Measurements from ENCODE around the gene SRGAP1. TPM values are rescaled to one million over a fixed set of nuclear protein-coding genes. Genes with fewer than 3 reads are reported as not detected.

The SRGAP1 gene
- total RNA-seq, 2 experiments from 2014 or later, result 0.02 to 0.21 TPM

DNA sequence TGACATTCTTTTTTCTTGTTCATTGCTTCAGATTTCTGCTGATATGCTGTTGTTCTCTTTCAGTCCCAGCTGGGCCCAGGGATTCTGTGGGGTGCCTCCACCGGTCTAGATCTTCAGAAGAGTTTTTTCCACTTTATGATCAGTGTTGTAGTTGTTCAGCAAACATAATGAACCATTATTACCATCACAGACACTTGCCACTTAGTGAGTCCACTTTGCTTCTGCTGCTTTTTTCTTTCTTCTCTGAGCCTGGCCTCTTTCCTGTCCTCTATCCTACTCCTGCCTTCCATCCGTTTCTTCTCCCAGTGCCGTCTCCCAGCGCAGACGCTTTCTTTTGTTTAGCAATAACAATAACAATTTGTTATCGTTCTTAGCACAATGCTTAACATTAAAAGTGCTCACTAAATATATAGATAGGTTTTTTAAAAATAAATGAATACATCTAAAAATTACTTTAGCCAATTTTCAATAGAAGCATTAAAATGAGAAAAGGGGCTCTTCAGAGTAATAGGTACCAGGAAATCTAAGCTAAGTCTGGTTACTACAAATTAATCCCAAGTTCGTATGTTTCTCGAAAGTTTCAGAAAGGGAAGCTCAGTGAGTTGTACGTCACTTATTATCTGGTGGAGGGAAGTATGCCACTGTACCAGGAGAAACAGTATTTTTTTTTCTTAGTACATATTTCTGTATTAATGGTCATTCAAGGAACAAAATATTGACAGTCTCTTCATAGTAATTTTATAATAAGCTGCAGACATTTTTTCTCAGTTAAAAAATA is 98.2 kb downstream of the SRGAP1 start:
- Mint-ChIP-seq H3K36me3 (ENCODE audit: low read depth) (no peaks in the 10 kb centered on the region), H3K4me3 (no peak overlapping the region), H3K27me3 (peaks cover 2% of the 10 kb centered on the region), H3K4me1 (no peaks in the 10 kb centered on the region), H3K9me3 (ENCODE audit: low read depth) (no peaks in the 10 kb centered on the region), H3K27ac (no peak overlapping the region)
- no peak for ATAC-seq
- ChIA-PET CTCF (no interaction called here), POLR2A (interaction anchor here (0.7 kb wide), 1 partner anchor 252 kb away, joined by 3 read pairs; no protein-coding TSS in a partner anchor)
- intact Hi-C loops (cut with DNase I, micrococcal nuclease), result no loop called here
- no peak for DNase-seq

DNA sequence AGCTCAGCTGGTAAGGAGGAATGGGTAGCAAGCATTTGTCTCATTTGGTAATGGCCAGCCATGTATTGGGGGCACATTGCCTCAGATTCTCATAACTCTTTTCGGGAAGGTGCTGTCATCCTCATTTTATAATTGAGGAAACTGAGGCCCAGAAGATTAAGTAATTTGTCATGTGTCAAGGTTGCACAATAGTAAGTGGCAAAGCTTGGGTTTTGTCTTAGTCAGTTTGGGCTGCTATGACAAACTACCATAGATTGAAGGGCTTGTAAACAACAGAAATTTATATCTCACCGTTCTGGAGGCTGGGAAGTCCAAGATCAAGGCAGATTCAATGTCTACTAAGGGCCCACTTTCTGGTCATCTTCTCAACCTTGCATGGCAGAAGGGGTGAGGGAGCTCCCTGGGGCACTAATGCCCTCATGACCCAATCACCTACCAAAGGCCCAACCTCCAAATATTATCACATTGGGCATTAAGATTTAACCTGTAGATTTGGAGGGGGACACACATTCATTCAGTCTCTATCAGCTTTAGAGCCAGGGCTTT is 99.6 kb downstream of the SRGAP1 start:
- intact Hi-C loops (cut with DNase I, micrococcal nuclease), result no loop called here
- ChIA-PET CTCF (interaction anchor here (0.6 kb wide), 1 partner anchor 1575 kb away, joined by 3 read pairs; no protein-coding TSS in a partner anchor), POLR2A (no interaction called here)
- Mint-ChIP-seq H3K4me3 (no peak overlapping the region), H3K9me3 (ENCODE audit: low read depth) (no peaks in the 10 kb centered on the region), H3K4me1 (no peaks in the 10 kb centered on the region), H3K36me3 (ENCODE audit: low read depth) (no peaks in the 10 kb centered on the region), H3K27me3 (peaks cover 2% of the 10 kb centered on the region), H3K27ac (no peak overlapping the region)
- ATAC-seq (no peak), DNase-seq (no peak)

DNA sequence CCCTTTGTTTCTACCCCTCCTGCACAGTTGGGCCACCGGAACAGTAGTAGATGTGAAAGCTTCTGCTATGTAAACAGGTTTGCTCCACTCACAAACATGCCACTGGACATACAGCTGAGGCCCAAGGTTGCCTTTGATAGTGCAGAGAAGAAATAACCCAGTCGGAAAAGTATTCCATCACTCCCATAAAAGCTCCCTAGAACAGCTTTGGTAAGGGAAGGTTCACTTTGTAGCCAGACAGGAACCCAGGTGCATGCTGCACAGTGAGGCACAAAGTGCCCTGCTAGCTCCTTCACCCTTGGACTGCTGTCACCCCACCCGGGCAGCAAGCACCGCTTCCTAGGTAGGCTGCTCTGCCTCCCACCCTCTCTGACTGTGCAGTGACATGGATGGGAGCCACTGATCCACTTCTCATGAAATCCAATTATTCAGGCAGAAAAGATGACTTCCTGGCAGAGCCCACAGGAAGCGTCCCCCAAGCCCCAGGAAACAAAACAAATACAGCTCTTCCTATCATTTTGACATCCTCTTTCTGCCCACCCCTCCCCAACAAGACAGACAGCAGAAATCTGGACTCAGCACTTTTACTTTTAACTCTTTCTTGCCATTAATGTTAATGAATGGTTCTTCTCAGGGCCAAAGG is 100.2 kb downstream of the SRGAP1 start:
- intact Hi-C loops (cut with DNase I, micrococcal nuclease), result no loop called here
- POLR2A ChIA-PET, result no interaction called here
- peaks cover 2% of the 10 kb centered on the region for H3K27me3 Mint-ChIP-seq
- CTCF ChIA-PET, result interaction anchor here (0.6 kb wide), 1 partner anchor 1575 kb away, joined by 3 read pairs; no protein-coding TSS in a partner anchor
- H3K36me3 Mint-ChIP-seq (ENCODE audit: low read depth), result no peaks in the 10 kb centered on the region
- no peak for DNase-seq
- H3K4me3 Mint-ChIP-seq, result no peak overlapping the region
- no peaks in the 10 kb centered on the region for H3K4me1 Mint-ChIP-seq
- no peak for ATAC-seq
- no peaks in the 10 kb centered on the region for H3K9me3 Mint-ChIP-seq (ENCODE audit: low read depth)
- H3K27ac Mint-ChIP-seq, result no peak overlapping the region

DNA sequence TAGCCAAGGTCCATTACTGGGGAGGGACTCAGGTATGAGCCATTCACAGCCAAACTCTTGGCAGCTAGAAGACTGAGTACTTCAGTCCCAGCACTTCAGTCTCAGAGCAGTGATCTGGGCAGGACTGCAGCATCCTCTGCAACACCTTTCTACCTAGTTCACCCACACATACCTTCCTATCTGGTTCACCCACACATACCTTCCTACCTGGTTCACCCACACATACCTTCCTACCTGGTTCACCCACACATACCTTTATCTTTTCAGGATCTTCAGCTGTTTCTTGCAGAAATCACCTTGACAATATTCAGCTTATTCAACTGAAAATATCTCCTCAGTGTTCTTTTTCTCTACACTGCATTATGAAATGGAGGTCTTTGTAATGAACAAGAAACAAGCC is 101.3 kb downstream of the SRGAP1 start:
- DNase-seq, result no peak
- Mint-ChIP-seq H3K9me3 (ENCODE audit: low read depth) (no peaks in the 10 kb centered on the region), H3K27ac (no peak overlapping the region), H3K27me3 (no peaks in the 10 kb centered on the region), H3K4me1 (no peaks in the 10 kb centered on the region), H3K36me3 (ENCODE audit: low read depth) (no peaks in the 10 kb centered on the region), H3K4me3 (no peak overlapping the region)
- ChIA-PET CTCF (interaction anchor here (0.6 kb wide), 1 partner anchor 304 kb away, joined by 6 read pairs; no protein-coding TSS in a partner anchor), POLR2A (no interaction called here)
- intact Hi-C loops (cut with DNase I, micrococcal nuclease), result no loop called here
- no peak for ATAC-seq

DNA sequence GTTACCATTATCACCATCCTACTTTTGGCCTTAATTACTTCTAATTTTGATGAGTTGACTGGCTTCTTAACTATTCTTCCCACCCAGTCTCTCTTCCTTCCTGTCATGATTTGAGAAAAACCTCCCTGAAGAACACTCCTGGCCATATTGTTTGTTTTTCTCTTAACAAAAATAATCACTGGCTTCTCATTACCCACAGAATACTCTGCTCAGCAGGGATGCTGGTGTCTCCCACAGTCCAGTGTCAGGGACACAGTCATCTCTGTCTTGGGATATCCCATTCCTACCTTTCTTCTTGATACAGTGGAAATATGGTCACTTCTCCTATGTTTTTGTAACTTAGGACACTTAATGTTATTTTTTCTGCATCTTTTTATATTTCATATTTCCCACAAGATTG is 103.7 kb downstream of the SRGAP1 start:
- CTCF ChIA-PET, result no interaction called here
- ATAC-seq (no peak), DNase-seq (no peak)

DNA sequence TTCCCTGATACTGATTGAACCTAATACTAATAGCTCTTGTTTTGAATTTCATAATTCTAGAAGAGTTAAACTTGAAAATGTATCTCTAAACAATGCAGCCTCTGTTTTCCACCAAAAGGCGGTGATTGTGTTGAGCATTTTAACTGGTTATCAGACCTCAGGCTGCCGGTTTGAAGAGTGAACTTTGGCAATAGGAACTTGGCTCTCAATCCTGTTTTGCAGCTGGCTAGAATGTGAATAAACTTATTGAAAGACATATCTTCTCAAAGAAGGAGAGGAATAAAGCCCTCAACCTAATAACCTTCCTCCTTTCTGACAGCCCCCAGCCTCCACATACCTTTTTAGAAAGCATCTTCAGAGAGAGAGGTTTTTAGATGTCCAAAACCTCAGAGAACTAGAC is 105.4 kb downstream of the SRGAP1 start:
- POLR2A ChIA-PET, result no interaction called here

More for the DNA sequence above, 103.7 kb downstream of the SRGAP1 start:
- Mint-ChIP-seq H3K27me3 (peaks cover 4% of the 10 kb centered on the region), H3K27ac (no peak overlapping the region), H3K36me3 (ENCODE audit: low read depth) (no peaks in the 10 kb centered on the region), H3K4me1 (no peaks in the 10 kb centered on the region), H3K9me3 (ENCODE audit: low read depth) (no peaks in the 10 kb centered on the region), H3K4me3 (no peak overlapping the region)
- intact Hi-C loops (cut with DNase I, micrococcal nuclease), result no loop called here
- POLR2A ChIA-PET, result no interaction called here

DNA sequence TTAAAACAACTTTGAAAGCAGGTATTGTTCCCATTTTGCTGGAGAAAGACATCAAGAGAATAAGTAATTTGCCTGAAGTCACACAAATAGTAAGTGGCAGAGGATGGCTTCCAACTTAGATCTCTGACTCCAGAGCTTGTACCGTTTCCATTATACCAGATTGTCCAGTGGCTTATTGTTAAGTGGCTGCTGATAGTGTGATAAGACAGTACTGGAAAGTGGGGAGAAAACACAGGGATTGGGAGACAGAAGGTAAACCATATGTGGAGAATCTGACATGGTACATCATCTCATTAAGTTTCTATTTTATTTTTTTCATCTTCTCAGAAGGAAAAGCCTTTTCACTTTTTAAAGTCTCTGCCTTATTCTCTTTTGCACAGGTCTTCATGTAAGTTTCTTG is 108.5 kb downstream of the SRGAP1 start:
- Mint-ChIP-seq H3K27me3 (peaks cover 7% of the 10 kb centered on the region), H3K9me3 (ENCODE audit: low read depth) (no peaks in the 10 kb centered on the region), H3K27ac (no peak overlapping the region), H3K4me1 (no peaks in the 10 kb centered on the region), H3K36me3 (ENCODE audit: low read depth) (no peaks in the 10 kb centered on the region), H3K4me3 (no peak overlapping the region)
- ChIA-PET POLR2A (no interaction called here), CTCF (interaction anchor here (0.7 kb wide), 1 partner anchor 40 kb away, joined by 3 read pairs; no protein-coding TSS in a partner anchor)
- intact Hi-C loops (cut with DNase I, micrococcal nuclease), result no loop called here
- DNase-seq, result no peak
- no peak for ATAC-seq

More for the DNA sequence above, 105.4 kb downstream of the SRGAP1 start:
- intact Hi-C loops (cut with DNase I, micrococcal nuclease), result no loop called here
- no peaks in the 10 kb centered on the region for H3K36me3 Mint-ChIP-seq (ENCODE audit: low read depth)
- H3K9me3 Mint-ChIP-seq (ENCODE audit: low read depth), result no peaks in the 10 kb centered on the region
- DNase-seq (no peak), ATAC-seq (no peak)
- no peaks in the 10 kb centered on the region for H3K4me1 Mint-ChIP-seq
- CTCF ChIA-PET, result interaction anchor here (1.2 kb wide), 1 partner anchor 13 kb away, joined by 3 read pairs; no protein-coding TSS in a partner anchor
- peaks cover 4% of the 10 kb centered on the region for H3K27me3 Mint-ChIP-seq
- H3K27ac Mint-ChIP-seq, result no peak overlapping the region
- H3K4me3 Mint-ChIP-seq, result no peak overlapping the region

DNA sequence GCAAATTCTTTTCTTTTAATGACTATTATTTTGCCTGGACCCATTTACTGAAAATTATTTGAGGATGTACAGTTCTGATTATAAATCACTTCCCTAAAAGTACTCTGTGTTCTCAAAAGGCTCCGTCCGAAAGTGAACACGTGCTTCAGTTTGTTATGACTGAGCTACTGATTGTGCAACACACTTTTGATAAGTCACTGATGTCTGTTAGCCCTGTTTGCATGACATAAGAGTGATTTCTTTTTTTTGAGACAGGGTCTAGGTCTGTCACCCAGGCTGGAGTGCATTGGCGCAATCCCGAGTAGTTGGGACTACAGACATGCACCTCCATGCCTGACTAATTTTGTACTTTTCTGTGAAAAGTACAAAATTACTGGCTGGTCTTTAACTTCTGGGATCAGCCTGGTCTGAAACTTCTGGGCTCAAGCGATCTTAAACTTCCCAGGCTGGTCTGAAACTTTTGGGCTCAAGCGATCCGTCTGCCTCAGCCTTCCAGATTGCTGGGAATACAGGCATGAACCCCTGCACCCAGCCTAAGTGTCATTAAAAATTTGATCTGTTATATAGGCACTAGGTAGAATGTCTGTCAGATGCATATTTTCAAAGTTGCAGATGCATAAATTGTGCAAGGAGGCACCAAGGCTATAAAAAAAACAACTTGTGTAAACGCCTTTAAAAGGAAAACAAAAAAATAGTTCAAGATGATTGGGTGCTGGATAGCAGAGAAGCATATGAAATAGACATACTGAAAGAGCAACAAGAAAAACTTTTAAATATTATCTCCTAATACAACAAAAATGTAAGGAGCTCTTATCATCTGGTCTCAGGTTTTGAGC is 111.5 kb downstream of the SRGAP1 start:
- Mint-ChIP-seq H3K36me3 (ENCODE audit: low read depth) (no peaks in the 10 kb centered on the region), H3K27me3 (peaks cover 7% of the 10 kb centered on the region), H3K9me3 (ENCODE audit: low read depth) (no peaks in the 10 kb centered on the region), H3K27ac (no peak overlapping the region), H3K4me3 (no peak overlapping the region), H3K4me1 (no peaks in the 10 kb centered on the region)
- ATAC-seq, result no peak
- DNase-seq, result no peak
- intact Hi-C loops (cut with DNase I, micrococcal nuclease), result no loop called here
- CTCF ChIA-PET, result interaction anchor here (0.6 kb wide), 1 partner anchor 1626 kb away, joined by 4 read pairs; no protein-coding TSS in a partner anchor
- POLR2A ChIA-PET, result no interaction called here

DNA sequence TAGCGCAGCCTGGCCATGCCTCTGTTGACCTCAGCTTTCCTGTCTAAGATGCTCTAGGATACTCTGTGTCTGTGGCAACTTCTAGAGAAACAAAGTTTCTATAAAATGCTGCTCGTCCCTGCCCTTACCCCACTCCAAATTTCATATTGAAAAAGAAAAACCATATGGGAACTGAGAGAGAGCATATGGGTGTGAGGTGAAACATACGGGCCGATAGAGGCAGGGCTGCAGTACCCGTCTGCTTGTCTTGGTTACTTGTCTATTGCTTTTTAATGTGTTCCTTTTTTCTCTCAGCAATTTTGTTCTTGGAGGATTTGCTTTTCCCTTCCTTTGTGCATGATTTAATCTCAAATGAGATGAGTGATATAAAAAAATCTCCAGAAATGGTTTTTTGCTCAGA is 113.0 kb downstream of the SRGAP1 start:
- H3K4me1 Mint-ChIP-seq, result no peaks in the 10 kb centered on the region
- intact Hi-C loops (cut with DNase I, micrococcal nuclease), result no loop called here
- CTCF ChIA-PET, result no interaction called here
- DNase-seq (no peak), ATAC-seq (no peak)
- H3K4me3 Mint-ChIP-seq, result no peak overlapping the region
- POLR2A ChIA-PET, result no interaction called here
- H3K36me3 Mint-ChIP-seq (ENCODE audit: low read depth), result no peaks in the 10 kb centered on the region
- no peaks in the 10 kb centered on the region for H3K9me3 Mint-ChIP-seq (ENCODE audit: low read depth)
- H3K27ac Mint-ChIP-seq, result no peak overlapping the region
- peaks cover 3% of the 10 kb centered on the region for H3K27me3 Mint-ChIP-seq

DNA sequence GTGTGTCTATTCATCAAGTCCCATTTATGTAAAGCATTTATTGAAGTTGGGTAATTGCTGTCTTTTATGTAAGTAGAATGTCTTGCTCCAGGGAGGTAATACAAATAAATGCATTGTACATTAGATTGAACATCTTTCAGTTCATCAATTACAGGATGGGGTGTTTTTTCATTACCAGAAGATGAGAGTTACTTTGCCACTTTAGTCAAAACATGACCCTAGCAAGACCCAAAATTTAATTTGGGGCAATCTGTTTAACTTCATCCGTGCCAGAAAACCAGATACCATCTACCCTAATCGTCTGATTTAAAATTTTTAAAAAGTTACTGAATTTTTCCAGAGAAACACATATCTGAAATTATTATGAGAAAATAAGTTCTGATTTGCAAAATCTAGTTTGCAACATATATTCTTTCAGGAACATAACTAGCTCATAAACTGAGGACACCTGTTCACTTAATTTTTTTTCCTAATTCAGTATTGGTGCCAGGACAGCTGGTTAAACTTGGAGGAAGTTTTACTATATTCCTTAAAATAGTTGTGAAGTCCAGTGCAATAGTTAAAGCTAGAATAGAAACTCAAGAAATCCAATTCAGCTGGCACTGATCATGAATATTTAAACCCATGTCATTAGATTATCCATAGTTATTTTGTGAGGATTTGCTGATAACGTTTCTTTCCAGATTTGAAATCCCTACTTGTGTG is 114.5 kb downstream of the SRGAP1 start:
- H3K4me1 Mint-ChIP-seq, result no peaks in the 10 kb centered on the region
- no peak overlapping the region for H3K4me3 Mint-ChIP-seq
- DNase-seq, result no peak
- no peaks in the 10 kb centered on the region for H3K36me3 Mint-ChIP-seq (ENCODE audit: low read depth)
- H3K9me3 Mint-ChIP-seq (ENCODE audit: low read depth), result no peaks in the 10 kb centered on the region
- POLR2A ChIA-PET, result no interaction called here
- CTCF ChIA-PET, result no interaction called here
- peaks cover 3% of the 10 kb centered on the region for H3K27me3 Mint-ChIP-seq
- intact Hi-C loops (cut with DNase I, micrococcal nuclease), result no loop called here
- no peak overlapping the region for H3K27ac Mint-ChIP-seq
- no peak for ATAC-seq

DNA sequence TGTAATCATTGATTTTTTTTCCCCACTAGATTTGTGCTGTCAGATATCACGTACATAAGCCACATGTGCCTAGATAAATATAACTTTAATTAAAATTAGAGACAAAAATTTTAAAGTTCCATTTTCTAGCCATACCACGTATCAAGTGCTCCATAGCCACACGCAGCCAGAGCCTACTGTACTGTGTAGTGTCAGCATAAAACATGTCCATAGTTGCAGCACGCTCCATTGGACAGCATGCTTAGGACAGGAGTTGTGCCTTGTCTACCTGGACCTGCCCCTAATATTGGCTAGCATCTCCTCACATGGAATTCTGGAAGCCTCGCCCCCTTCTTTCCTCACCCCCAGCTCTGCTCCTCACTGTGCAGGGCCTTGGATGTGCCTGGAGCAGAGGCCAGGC is 116.5 kb downstream of the SRGAP1 start:
- Mint-ChIP-seq H3K36me3 (ENCODE audit: low read depth) (no peaks in the 10 kb centered on the region), H3K27ac (no peak overlapping the region), H3K4me3 (no peak overlapping the region), H3K4me1 (no peaks in the 10 kb centered on the region), H3K27me3 (no peaks in the 10 kb centered on the region), H3K9me3 (ENCODE audit: low read depth) (no peaks in the 10 kb centered on the region)
- CTCF ChIA-PET, result no interaction called here
- intact Hi-C loops (cut with DNase I, micrococcal nuclease), result no loop called here
- ATAC-seq, result no peak
- POLR2A ChIA-PET, result no interaction called here
- no peak for DNase-seq

All from activated CD4-positive, alpha-beta T cell treated with anti-CD3 and anti-CD28 coated beads for 36 hours (primary cell).